Stimulated activated CD4-positive, alpha-beta T cell treated with anti-CD3 and anti-CD28 coated beads, Interleukin-2, amount 100 ng/mL, for 48 hours (primary cell): ENCODE results near the gene GRIK2.

Source experiments
- DNase-seq, 2 donors: peaks; one replicate each; pipeline ENCODE4 v3.0.0-alpha.2; 2020

Gene GRIK2

GRCh38 chr6:101816716-101817115 is 423.2 kb downstream of the GRIK2 start:
- DNase-seq, result no peak

DNA sequence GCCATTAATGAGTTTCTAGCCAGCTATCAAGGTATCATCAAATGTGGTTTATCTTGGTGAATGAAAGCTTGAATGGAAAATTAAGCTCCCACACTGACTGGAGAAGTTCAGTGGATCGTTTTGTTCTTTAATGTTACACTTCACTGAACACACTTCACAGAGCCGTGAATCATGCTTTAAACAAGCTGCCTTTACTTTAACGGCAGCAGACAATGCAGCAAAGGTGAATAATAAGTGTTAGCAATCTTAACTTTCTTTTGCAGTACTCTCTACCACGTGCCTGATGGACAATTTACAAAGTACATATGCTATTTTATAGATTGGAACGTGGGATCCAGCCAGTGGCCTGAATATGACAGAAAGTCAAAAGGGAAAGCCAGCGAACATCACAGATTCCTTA is 424.5 kb downstream of the GRIK2 start:
- no peak for DNase-seq

GRCh38 chr6:101824551-101825345 is 431.2 kb downstream of the GRIK2 start:
- DNase-seq, result no peak

- no peak for DNase-seq
These were observed 432.8 kb downstream of the GRIK2 start for GRCh38 chr6:101826269-101826668.

GRCh38 chr6:101826678-101827077 is 433.2 kb downstream of the GRIK2 start:
- DNase-seq, result no peak

- DNase-seq, result no peak
These were observed 437.1 kb downstream of the GRIK2 start for GRCh38 chr6:101830501-101831031.

DNA sequence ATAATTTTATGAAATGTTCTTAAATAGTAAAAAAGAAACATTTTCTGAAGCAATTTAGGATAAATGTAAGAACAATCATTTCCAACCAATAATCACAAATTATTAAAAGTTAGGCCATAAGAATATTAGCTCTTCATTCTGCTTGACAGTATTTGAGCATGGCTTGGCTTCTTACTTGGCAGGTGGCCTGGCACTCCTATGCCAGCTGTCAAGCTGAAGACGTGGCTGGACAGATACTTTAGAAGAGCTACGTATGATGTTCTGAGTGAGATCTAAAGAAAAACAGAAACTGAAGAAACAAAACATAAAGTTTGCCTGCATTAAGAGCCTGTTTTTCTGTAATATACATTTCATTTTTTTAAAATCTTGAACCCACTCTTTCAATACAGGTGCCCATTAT is 438.9 kb downstream of the GRIK2 start:
- DNase-seq, result no peak

GRCh38 chr6:101840100-101840499 is 446.6 kb downstream of the GRIK2 start:
- no peak for DNase-seq

DNA sequence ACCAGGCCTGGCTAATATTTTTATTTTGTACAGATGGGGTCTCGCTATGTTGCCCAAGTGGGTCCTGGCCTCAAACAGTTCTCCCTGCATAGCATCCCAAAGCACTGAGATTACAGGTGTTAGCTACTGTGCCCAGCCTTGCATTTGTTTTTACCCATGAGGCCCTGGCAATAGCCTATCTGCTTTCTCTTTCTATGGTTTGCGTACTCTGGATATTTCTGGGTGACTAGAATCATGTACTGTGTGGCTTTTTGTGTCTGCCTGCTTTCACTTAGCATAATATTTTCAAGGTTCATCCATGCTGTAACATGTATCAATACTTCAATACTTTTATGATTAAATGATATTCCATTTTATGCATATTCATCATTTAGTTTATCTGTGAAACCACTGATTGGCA is 451.7 kb downstream of the GRIK2 start:
- DNase-seq, result no peak

DNA sequence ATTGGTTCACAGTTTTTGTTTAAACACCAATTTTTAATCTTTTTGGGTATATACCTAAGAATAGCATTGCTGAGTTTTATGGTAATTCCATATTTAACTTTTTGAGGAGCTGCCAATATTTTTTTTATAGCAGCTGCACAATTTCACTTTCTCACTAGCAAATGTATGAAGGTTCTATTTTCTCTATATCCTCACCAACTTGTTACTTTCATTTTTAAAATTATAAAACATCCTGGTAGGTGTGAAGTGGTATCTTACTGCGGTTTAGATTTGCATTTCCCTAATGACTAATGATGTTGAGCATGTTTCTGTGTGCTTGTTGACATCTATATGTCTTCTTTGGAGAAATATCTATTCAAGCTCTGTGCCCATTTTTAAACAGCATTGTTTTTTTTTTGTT is 452.1 kb downstream of the GRIK2 start:
- no peak for DNase-seq

DNA sequence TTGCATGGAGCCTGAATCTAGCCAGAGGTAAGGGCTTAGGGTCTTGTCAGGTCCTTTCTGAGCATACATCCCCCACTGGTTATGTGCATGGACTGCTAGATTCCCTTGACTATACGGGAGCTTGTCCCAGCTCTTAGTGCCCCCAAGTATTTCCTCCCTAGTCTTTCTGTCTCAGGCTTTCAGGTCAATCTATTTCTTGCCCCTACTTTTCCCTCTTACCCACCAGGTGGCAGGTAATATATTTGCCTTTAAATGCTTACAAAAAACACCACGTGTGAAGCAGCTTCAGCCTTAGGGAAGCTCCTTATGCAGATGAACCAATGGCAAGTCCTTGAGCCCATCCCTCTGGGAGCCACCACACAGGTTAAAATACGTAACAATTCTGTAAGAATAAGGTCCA is 454.2 kb downstream of the GRIK2 start:
- DNase-seq, result no peak

GRCh38 chr6:101851911-101852310 is 458.4 kb downstream of the GRIK2 start:
- no peak for DNase-seq

GRCh38 chr6:101853231-101854085 is 459.9 kb downstream of the GRIK2 start:
- no peak for DNase-seq

DNA sequence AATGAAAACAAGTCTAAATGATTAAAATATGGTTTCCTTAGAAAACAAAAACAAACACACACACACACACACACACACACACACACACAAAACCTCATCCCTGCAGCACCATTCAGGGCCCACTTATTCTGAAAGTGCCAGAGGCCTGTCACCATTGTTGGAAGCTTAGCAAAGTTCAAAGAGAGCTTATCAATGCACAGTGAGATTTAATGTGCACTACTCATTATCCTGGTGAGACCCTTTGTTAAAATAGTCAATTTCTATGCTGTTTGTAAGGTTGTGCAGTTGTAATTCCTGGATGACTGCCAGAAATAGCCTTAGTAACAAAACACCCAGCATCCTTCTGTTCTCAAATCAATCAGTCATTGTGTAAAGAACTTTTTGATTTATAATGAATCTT is 482.9 kb downstream of the GRIK2 start:
- no peak for DNase-seq

- DNase-seq, result no peak
These were observed 485.2 kb downstream of the GRIK2 start for GRCh38 chr6:101878554-101879276.

DNA sequence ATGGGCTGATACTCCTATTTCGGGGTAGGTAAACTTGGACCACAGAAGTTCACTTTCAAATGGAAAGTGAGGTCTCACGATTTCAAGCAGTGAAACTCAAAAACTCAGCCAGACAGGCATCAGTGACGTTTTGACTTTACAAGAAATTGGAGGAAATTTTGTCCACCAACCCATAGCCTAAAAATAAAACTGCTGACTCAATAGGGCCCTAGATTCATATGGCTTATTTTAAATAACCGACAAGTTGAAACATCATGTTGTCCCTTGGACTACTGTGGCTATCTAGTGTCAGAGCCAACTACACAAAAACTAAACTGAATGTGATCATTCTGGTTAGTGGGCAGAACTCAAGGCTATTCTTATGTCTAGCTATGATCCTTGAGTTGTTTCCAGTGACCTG is 486.3 kb downstream of the GRIK2 start:
- no peak for DNase-seq

DNA sequence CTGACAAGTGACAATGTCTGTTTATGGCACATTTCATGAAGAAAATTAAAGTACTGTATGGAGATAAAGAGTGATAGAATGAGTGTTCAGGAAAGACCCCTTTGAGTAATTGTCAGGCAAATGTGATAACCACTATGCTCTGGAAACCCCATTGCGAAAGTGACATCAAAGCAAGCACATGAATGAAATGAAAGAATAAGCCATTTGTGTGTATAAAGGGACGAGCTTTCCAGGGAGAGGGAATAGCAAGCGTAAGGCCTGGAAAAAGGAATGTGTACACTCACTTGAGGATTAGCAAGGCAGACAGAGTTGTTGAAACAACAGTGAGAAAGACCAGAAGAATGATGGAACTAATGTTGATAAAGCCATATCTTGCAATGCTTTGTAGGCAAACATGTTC is 490.0 kb downstream of the GRIK2 start:
- DNase-seq, result no peak

DNA sequence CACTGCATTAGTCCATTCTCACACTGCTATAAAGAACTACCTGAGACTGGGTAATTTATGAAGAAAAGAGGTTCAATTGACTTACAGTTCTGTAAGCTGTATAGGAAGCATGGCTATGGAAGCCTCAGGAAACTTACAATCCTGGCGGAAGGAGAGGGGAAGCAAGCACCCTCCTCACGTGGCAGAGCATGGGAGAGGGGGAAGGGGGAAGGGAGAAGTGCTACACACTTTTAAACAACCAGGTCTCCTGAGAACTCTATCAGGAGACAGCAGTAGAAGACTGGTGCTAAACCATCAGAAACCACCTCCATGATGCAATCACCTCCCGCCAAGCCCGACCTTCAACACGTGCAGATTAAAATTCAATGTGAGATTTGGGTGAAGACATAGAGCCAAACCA is 494.0 kb downstream of the GRIK2 start:
- no peak for DNase-seq

DNA sequence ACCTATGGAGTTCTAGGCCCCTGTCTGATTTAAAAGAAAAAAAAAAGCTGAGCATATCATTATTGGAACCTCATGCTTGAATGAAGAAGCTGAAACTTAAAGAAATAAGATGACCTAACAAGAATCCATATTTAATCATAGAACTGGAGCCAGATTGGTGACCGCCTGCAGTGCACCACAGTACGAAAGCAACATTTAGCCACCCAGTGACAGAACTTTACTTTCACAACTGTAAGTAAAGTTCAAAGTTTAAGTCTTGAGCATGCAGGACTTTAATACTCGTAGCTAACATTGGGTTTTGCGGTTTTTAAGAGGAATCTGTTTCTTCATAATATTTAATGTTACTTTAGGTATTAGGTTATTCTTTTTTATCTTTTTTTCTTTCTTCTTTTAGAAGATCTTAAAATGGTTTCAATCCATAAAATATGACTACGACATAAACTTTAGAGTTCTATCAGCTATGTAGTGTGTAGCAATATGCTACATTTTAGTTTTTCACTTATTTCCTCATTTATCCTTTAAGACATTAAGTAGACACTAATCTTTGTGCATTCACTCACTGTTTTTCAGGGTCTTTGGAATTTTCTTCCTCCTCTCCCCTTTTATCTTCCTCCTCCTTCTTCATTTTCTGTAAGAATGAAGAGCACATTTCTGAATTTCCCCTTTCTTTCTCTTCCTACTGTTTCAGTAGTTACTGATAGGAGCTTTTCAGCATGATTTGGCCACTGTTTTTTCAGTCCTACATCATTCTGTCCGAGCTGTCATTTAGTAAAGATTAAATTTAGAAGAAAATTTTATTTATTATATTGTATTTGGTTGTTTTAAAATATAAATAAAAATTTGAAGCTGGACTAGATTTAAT is 514.1 kb downstream of the GRIK2 start:
- DNase-seq, result no peak

- DNase-seq, result no peak
These were observed 515.9 kb downstream of the GRIK2 start for GRCh38 chr6:101909366-101909765.

- no peak for DNase-seq
These were observed 518.8 kb downstream of the GRIK2 start for GRCh38 chr6:101912311-101912710.

DNA sequence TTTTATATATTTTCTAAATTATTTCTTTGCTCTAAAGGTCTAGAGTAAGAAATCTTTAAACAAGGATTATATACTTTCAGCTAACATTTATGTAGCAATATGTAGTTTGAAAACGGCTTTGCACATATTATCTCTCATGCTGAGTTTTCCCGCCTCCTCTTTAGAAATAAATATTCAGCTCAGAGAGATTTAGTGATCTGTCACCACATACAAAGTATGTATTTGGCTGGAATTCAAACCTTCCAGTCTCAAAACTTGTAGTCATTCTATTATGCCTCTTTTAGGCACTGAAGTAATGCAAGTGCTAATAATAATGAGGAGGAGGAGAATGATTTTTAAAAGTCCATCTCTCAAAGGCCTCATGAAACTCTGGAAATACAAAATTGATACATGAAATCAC is 525.0 kb downstream of the GRIK2 start:
- no peak for DNase-seq
